ENCODE data around the gene KCNC2.

The KCNC2 gene

DNA sequence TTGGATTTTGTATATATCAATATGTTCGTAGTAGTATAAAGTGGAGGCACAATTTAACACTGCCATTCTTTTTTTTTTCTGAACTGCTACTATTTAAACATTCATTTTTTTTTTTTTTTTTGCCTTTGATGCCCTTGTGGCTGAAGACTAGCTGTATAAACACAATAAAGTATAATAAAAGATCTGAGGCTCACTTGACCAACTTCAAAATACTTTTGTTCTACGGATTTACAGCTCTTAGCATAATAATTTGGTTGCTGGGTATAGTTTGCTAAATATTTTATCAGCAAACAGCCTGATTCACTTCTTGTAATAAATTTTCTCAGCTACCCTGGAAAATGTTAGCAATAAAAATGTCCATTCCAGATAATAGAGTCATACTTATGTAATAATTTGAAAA is 128.3 kb downstream of the KCNC2 start:
- no peak for TF ChIP-seq Cebpa-rat (IDR thresholded peaks at IDR 0.05)
- no peaks in the 10 kb centered on the region for H3K9me3 ChIP-seq
- no peaks in the 10 kb centered on the region for H3K36me3 ChIP-seq
- H3K4me1 ChIP-seq: no peaks in the 10 kb centered on the region
- no peak overlapping the region for H3K27ac ChIP-seq
- no peak overlapping the region for H3K9ac ChIP-seq
- H3K4me3 ChIP-seq: no peak overlapping the region
- no peaks in the 10 kb centered on the region for H3K27me3 ChIP-seq
- no peaks in the 10 kb centered on the region for H4K20me1 ChIP-seq
- H3K4me2 ChIP-seq: no peak overlapping the region

- no peaks in the 10 kb centered on the region for H3K9me3 ChIP-seq
- no peaks in the 10 kb centered on the region for H3K27me3 ChIP-seq
- no peaks in the 10 kb centered on the region for H3K4me1 ChIP-seq
- H4K20me1 ChIP-seq: no peaks in the 10 kb centered on the region
- no peak overlapping the region for H3K4me3 ChIP-seq
- H3K9ac ChIP-seq: no peak overlapping the region
- no peak overlapping the region for H3K27ac ChIP-seq
- H3K36me3 ChIP-seq: no peaks in the 10 kb centered on the region
- no peak for TF ChIP-seq Cebpa-rat (IDR thresholded peaks at IDR 0.05)
- H3K4me2 ChIP-seq: no peak overlapping the region
These were observed 129.1 kb downstream of the KCNC2 start for GRCh38 chr12:75080582-75080981.

- H3K4me3 ChIP-seq: no peak overlapping the region
- H3K27me3 ChIP-seq: no peaks in the 10 kb centered on the region
- H3K27ac ChIP-seq: no peak overlapping the region
- no peak overlapping the region for H3K4me2 ChIP-seq
- H3K9ac ChIP-seq: no peak overlapping the region
- TF ChIP-seq Cebpa-rat (IDR thresholded peaks at IDR 0.05): no peak
- H3K36me3 ChIP-seq: no peaks in the 10 kb centered on the region
- H3K4me1 ChIP-seq: no peaks in the 10 kb centered on the region
- no peaks in the 10 kb centered on the region for H3K9me3 ChIP-seq
- no peaks in the 10 kb centered on the region for H4K20me1 ChIP-seq
These were observed 144.2 kb downstream of the KCNC2 start for GRCh38 chr12:75065482-75065881.

DNA sequence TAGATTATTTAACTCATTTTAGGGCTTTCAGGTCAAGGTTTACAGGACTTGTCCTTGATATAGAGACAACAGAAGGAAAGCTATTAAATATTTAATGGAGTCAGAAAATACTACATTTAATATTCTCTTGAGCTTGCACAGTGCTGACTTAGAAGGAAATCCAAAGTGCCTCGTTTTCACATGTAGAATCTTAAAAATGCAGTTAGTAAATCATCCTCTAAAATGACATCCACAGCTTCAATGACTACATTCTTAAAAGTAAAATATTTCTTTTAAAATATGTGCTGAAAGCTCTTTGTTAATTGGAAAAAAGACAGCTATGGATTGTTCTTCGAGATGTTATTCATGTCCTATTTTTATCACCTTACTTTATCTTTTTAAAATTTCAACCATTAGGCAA is 146.9 kb downstream of the KCNC2 start:
- TF ChIP-seq Cebpa-rat (IDR thresholded peaks at IDR 0.05): no peak
- H3K27ac ChIP-seq: no peak overlapping the region
- no peak overlapping the region for H3K4me3 ChIP-seq
- no peaks in the 10 kb centered on the region for H3K27me3 ChIP-seq
- no peak overlapping the region for H3K9ac ChIP-seq
- H3K4me2 ChIP-seq: no peak overlapping the region
- H3K4me1 ChIP-seq: no peaks in the 10 kb centered on the region
- H3K9me3 ChIP-seq: no peaks in the 10 kb centered on the region
- H3K36me3 ChIP-seq: no peaks in the 10 kb centered on the region
- no peaks in the 10 kb centered on the region for H4K20me1 ChIP-seq

DNA sequence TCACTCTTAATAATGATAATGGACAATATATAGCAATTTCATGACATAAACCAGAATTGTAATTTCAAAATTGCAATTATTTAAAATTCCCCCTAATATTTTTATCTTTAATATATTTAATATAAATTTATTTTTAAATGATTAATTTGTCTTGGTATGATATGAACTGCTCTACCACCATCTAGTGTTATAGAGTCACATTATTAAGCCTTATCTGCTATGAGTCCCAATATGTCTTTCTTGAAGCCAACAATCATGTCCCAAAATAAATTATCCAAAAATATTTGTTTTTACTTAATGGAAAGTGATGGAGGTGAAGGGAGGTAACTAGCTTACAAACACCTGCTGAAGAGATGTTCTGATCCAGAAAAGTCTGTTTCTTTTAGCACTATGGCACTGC is 151.4 kb downstream of the KCNC2 start:
- Histone ChIP-seq H3K27ac (no peak overlapping the region), H3K4me1 (no peaks in the 10 kb centered on the region), H4K20me1 (no peaks in the 10 kb centered on the region), H3K36me3 (no peaks in the 10 kb centered on the region), H3K4me2 (no peak overlapping the region), H3K9ac (no peak overlapping the region), H3K9me3 (no peaks in the 10 kb centered on the region), H3K27me3 (no peaks in the 10 kb centered on the region), H3K4me3 (no peak overlapping the region)
- TF ChIP-seq Cebpa-rat (IDR thresholded peaks at IDR 0.05): no peak

GRCh38 chr12:75048767-75049166 is 160.9 kb downstream of the KCNC2 start:
- Histone ChIP-seq H3K4me2 (no peak overlapping the region), H3K9ac (no peak overlapping the region), H3K4me3 (no peak overlapping the region), H3K4me1 (no peaks in the 10 kb centered on the region), H3K27me3 (no peaks in the 10 kb centered on the region), H3K36me3 (no peaks in the 10 kb centered on the region), H4K20me1 (no peaks in the 10 kb centered on the region), H3K9me3 (no peaks in the 10 kb centered on the region), H3K27ac (no peak overlapping the region)
- TF ChIP-seq Cebpa-rat (IDR thresholded peaks at IDR 0.05): no peak

GRCh38 chr12:75047885-75048525 is 161.6 kb downstream of the KCNC2 start:
- H3K27me3 ChIP-seq: no peaks in the 10 kb centered on the region
- no peak for TF ChIP-seq Cebpa-rat (IDR thresholded peaks at IDR 0.05)
- H3K4me3 ChIP-seq: no peak overlapping the region
- H4K20me1 ChIP-seq: no peaks in the 10 kb centered on the region
- H3K4me1 ChIP-seq: no peaks in the 10 kb centered on the region
- H3K36me3 ChIP-seq: no peaks in the 10 kb centered on the region
- no peak overlapping the region for H3K27ac ChIP-seq
- H3K9me3 ChIP-seq: no peaks in the 10 kb centered on the region
- H3K4me2 ChIP-seq: no peak overlapping the region
- no peak overlapping the region for H3K9ac ChIP-seq

- Histone ChIP-seq H3K9me3 (no peaks in the 10 kb centered on the region), H3K27ac (no peak overlapping the region), H3K4me3 (no peak overlapping the region), H3K4me1 (no peaks in the 10 kb centered on the region), H3K4me2 (no peak overlapping the region), H4K20me1 (no peaks in the 10 kb centered on the region), H3K36me3 (no peaks in the 10 kb centered on the region), H3K27me3 (no peaks in the 10 kb centered on the region), H3K9ac (no peak overlapping the region)
- no peak for TF ChIP-seq Cebpa-rat (IDR thresholded peaks at IDR 0.05)
These were observed 167.5 kb downstream of the KCNC2 start for GRCh38 chr12:75042125-75042524.

GRCh38 chr12:75041472-75041871 is 168.2 kb downstream of the KCNC2 start:
- no peak for TF ChIP-seq Cebpa-rat (IDR thresholded peaks at IDR 0.05)
- Histone ChIP-seq H3K27ac (no peak overlapping the region), H3K9ac (no peak overlapping the region), H3K27me3 (no peaks in the 10 kb centered on the region), H3K4me3 (no peak overlapping the region), H3K36me3 (no peaks in the 10 kb centered on the region), H4K20me1 (no peaks in the 10 kb centered on the region), H3K9me3 (no peaks in the 10 kb centered on the region), H3K4me1 (no peaks in the 10 kb centered on the region), H3K4me2 (no peak overlapping the region)

- Histone ChIP-seq H3K4me3 (no peak overlapping the region), H3K27me3 (no peaks in the 10 kb centered on the region), H3K4me1 (no peaks in the 10 kb centered on the region), H4K20me1 (no peaks in the 10 kb centered on the region), H3K4me2 (no peak overlapping the region), H3K9me3 (peaks cover 62% of the 10 kb centered on the region), H3K36me3 (no peaks in the 10 kb centered on the region), H3K27ac (no peak overlapping the region), H3K9ac (no peak overlapping the region)
- no peak for TF ChIP-seq Cebpa-rat (IDR thresholded peaks at IDR 0.05)
These were observed 189.5 kb downstream of the KCNC2 start for GRCh38 chr12:75020068-75020557.

- H3K27ac ChIP-seq: no peak overlapping the region
- H3K9ac ChIP-seq: no peak overlapping the region
- H3K27me3 ChIP-seq: no peaks in the 10 kb centered on the region
- no peaks in the 10 kb centered on the region for H4K20me1 ChIP-seq
- H3K4me2 ChIP-seq: no peak overlapping the region
- no peaks in the 10 kb centered on the region for H3K4me1 ChIP-seq
- H3K4me3 ChIP-seq: no peak overlapping the region
- H3K9me3 ChIP-seq: no peaks in the 10 kb centered on the region
- no peaks in the 10 kb centered on the region for H3K36me3 ChIP-seq
- no peak for TF ChIP-seq Cebpa-rat (IDR thresholded peaks at IDR 0.05)
These were observed 198.5 kb downstream of the KCNC2 start for GRCh38 chr12:75011120-75011519.

Measured in BLaER1 (cell line).